Parathyroid adenoma (tissue), 2 donors: ENCODE data around the gene KLF16.

Experiments used
- H2AFZ ChIP-seq: fragments of 300-600 bp; sonication (generic); one replicate; pipeline ENCODE4 v1.7.0; 2017; ENCODE audit warnings: antibody characterized with exemption, mild to moderate bottlenecking
- H3K27ac ChIP-seq: fragments of 300-600 bp; sonication (generic); one replicate; pipeline ENCODE4 v1.7.0; 2017
- H3K27me3 ChIP-seq: fragments of 300-600 bp; sonication (generic); one replicate; pipeline ENCODE4 v1.7.0; 2017; ENCODE audit warnings: low read length; ENCODE audit not compliant: control insufficient read depth, insufficient read depth
- H3K36me3 ChIP-seq: fragments of 300-600 bp; sonication (generic); one replicate; pipeline ENCODE4 v1.7.0; 2017; ENCODE audit warnings: low read length; ENCODE audit not compliant: control insufficient read depth, insufficient read depth
- H3K4me1 ChIP-seq: fragments of 300-600 bp; sonication (generic); one replicate; pipeline ENCODE4 v1.7.0; 2017; ENCODE audit warnings: control low read depth
- H3K4me2 ChIP-seq: fragments of 300-600 bp; sonication (generic); one replicate; pipeline ENCODE4 v1.7.0; 2017; ENCODE audit warnings: low read length
- H3K4me3 ChIP-seq: fragments of 300-600 bp; sonication (generic); one replicate; pipeline ENCODE4 v1.7.0; 2017; ENCODE audit warnings: low read depth, low read length
- H3K79me2 ChIP-seq: fragments of 300-600 bp; sonication (generic); one replicate; pipeline ENCODE4 v1.7.0; 2017; ENCODE audit warnings: control low read depth
- H3K9ac ChIP-seq: fragments of 300-600 bp; sonication (generic); one replicate; pipeline ENCODE4 v1.7.0; 2017; ENCODE audit warnings: mild to moderate bottlenecking
- H3K9me3 ChIP-seq: fragments of 300-600 bp; sonication (generic); one replicate; pipeline ENCODE4 v1.7.0; 2017; ENCODE audit warnings: low read length; ENCODE audit not compliant: control insufficient read depth
- CTCF ChIP-seq: fragments of 300-600 bp; sonication (generic); IDR thresholded peaks from one replicate; pipeline ENCODE4 v1.7.0; 2017; ENCODE audit warnings: antibody characterized with exemption, mild to moderate bottlenecking
- donor health status: primary hyperparathyroidism.

KLF16 gene

GRCh38 chr19:1824252-1824622 is 39.1 kb downstream of the KLF16 start:
- H3K27me3 ChIP-seq: no peaks in the 10 kb centered on the region
- H3K9ac ChIP-seq: no peak overlapping the region
- H3K9me3 ChIP-seq: no peaks in the 10 kb centered on the region
- no peak for TF ChIP-seq CTCF
- H3K36me3 ChIP-seq: no peaks in the 10 kb centered on the region
- peaks cover 10% of the 10 kb centered on the region for H3K79me2 ChIP-seq
- no peak overlapping the region for H3K4me2 ChIP-seq
- H3K4me3 ChIP-seq: no peak overlapping the region
- no peak overlapping the region for H3K27ac ChIP-seq
- H2AFZ ChIP-seq: no peak overlapping the region
- H3K4me1 ChIP-seq: no peaks in the 10 kb centered on the region

GRCh38 chr19:1823539-1824251 is 39.7 kb downstream of the KLF16 start:
- Histone ChIP-seq H3K9ac (no peak overlapping the region), H3K36me3 (no peaks in the 10 kb centered on the region), H3K4me2 (no peak overlapping the region), H3K9me3 (no peaks in the 10 kb centered on the region), H3K4me3 (no peak overlapping the region), H2AFZ (no peak overlapping the region), H3K79me2 (peaks cover 10% of the 10 kb centered on the region), H3K4me1 (no peaks in the 10 kb centered on the region), H3K27ac (no peak overlapping the region), H3K27me3 (no peaks in the 10 kb centered on the region)
- TF ChIP-seq CTCF: no peak

- no peak for TF ChIP-seq CTCF
- Histone ChIP-seq H3K27me3 (no peaks in the 10 kb centered on the region), H2AFZ (no peak overlapping the region), H3K4me2 (no peak overlapping the region), H3K36me3 (no peaks in the 10 kb centered on the region), H3K9ac (no peak overlapping the region), H3K9me3 (no peaks in the 10 kb centered on the region), H3K4me1 (no peaks in the 10 kb centered on the region), H3K4me3 (no peak overlapping the region), H3K27ac (no peak overlapping the region), H3K79me2 (peaks cover 10% of the 10 kb centered on the region)
Observed at GRCh38 chr19:1823020-1823419, 40.4 kb downstream of the KLF16 start.

- Histone ChIP-seq H3K79me2 (peaks cover 8% of the 10 kb centered on the region), H3K4me3 (no peak overlapping the region), H3K27me3 (no peaks in the 10 kb centered on the region), H2AFZ (no peak overlapping the region), H3K27ac (no peak overlapping the region), H3K36me3 (no peaks in the 10 kb centered on the region), H3K9me3 (no peaks in the 10 kb centered on the region), H3K4me2 (no peak overlapping the region), H3K4me1 (no peaks in the 10 kb centered on the region), H3K9ac (no peak overlapping the region)
- TF ChIP-seq CTCF: no peak
Observed at GRCh38 chr19:1822210-1822609, 41.2 kb downstream of the KLF16 start.
